ENCODE measurements around the gene PTPRD.

Gene PTPRD

DNA sequence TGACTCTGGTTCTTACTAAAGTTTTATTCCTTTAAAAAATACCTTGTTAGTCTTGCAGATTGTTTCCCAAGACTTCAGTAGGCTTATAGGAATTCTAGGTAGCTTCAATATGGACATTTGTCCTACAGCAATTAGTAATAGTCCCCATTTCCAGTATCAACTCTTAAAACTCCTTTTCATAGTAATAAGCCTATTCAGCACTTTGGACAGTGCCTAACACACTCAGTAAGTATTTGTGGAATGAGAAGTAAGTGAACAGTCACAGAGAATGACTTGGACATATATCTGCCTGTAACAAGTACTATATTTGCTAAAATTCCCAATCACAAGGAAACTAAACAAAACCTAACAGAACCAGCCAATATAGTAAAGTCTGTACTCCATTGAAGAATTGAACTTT is 1521.4 kb downstream of the PTPRD start:
- no peak for DNase-seq (ENCODE audit: low spot score)
- in situ Hi-C loops (cut with MboI; ENCODE audit: low sequenced_read_pairs, unreplicated experiment), result no loop called here
- TF ChIP-seq, protein P1, sequence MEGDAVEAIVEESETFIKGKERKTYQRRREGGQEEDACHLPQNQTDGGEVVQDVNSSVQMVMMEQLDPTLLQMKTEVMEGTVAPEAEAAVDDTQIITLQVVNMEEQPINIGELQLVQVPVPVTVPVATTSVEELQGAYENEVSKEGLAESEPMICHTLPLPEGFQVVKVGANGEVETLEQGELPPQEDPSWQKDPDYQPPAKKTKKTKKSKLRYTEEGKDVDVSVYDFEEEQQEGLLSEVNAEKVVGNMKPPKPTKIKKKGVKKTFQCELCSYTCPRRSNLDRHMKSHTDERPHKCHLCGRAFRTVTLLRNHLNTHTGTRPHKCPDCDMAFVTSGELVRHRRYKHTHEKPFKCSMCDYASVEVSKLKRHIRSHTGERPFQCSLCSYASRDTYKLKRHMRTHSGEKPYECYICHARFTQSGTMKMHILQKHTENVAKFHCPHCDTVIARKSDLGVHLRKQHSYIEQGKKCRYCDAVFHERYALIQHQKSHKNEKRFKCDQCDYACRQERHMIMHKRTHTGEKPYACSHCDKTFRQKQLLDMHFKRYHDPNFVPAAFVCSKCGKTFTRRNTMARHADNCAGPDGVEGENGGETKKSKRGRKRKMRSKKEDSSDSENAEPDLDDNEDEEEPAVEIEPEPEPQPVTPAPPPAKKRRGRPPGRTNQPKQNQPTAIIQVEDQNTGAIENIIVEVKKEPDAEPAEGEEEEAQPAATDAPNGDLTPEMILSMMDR (IDR thresholded peaks at IDR 0.05; ENCODE audit: borderline replicate concordance, control extremely low read depth, extremely low read depth, insufficient read depth, missing control alignments), result no peak

- no peak for DNase-seq (ENCODE audit: low spot score)
- in situ Hi-C loops (cut with MboI; ENCODE audit: low sequenced_read_pairs, unreplicated experiment), result no loop called here
- TF ChIP-seq, protein P1 (IDR thresholded peaks at IDR 0.05; ENCODE audit: borderline replicate concordance, control extremely low read depth, extremely low read depth, insufficient read depth, missing control alignments), result no peak
These were observed 1533.3 kb downstream of the PTPRD start for GRCh38 chr9:9079473-9079872.

- no peak for DNase-seq (ENCODE audit: low spot score)
- in situ Hi-C loops (cut with MboI; ENCODE audit: low sequenced_read_pairs, unreplicated experiment), result no loop called here
- TF ChIP-seq, protein P1 (IDR thresholded peaks at IDR 0.05; ENCODE audit: borderline replicate concordance, control extremely low read depth, extremely low read depth, insufficient read depth, missing control alignments), result no peak
These were observed 1534.5 kb downstream of the PTPRD start for GRCh38 chr9:9078301-9078700.

- TF ChIP-seq, protein P1 (IDR thresholded peaks at IDR 0.05; ENCODE audit: borderline replicate concordance, control extremely low read depth, extremely low read depth, insufficient read depth, missing control alignments), result no peak
- DNase-seq (ENCODE audit: low spot score), result no peak
These were observed 1551.2 kb downstream of the PTPRD start for GRCh38 chr9:9061627-9062026.

GRCh38 chr9:9054354-9054992 is 1558.3 kb downstream of the PTPRD start:
- in situ Hi-C loops (cut with MboI; ENCODE audit: low sequenced_read_pairs, unreplicated experiment), result no loop called here
- no peak for DNase-seq (ENCODE audit: low spot score)
- TF ChIP-seq, protein P1 (IDR thresholded peaks at IDR 0.05; ENCODE audit: borderline replicate concordance, control extremely low read depth, extremely low read depth, insufficient read depth, missing control alignments), result no peak

More at GRCh38 chr9:9061627-9062026, 1551.2 kb downstream of the PTPRD start:
- in situ Hi-C loops (cut with MboI; ENCODE audit: low sequenced_read_pairs, unreplicated experiment), result no loop called here

DNA sequence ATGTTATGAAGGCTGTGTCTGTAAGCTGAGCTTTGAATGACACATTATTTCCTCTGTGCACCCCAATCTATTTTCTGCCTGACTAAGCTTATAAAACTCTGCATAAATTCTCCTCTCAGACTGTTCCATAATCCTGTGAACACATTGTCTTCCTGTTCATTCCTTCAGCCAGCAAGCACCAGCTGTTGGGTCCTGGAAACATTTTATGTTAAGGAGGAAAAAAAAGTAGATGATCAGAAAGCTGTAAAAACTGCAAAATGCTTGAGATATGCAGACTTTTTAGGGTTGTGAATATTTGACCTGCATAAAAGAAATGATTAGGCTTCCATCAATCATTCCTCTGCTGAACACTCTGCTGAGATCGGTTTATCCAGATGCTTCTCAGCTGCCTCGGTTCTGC is 1567.2 kb downstream of the PTPRD start:
- TF ChIP-seq, protein P1 (IDR thresholded peaks at IDR 0.05; ENCODE audit: borderline replicate concordance, control extremely low read depth, extremely low read depth, insufficient read depth, missing control alignments), result no peak
- in situ Hi-C loops (cut with MboI; ENCODE audit: low sequenced_read_pairs, unreplicated experiment), result no loop called here

More for the DNA sequence above, 1567.2 kb downstream of the PTPRD start:
- no peak for DNase-seq (ENCODE audit: low spot score)

Data from GM13976 (cell line).